Measurements from ENCODE around the gene TMEM170B. TPM values are rescaled to one million over a fixed set of nuclear protein-coding genes. Genes with fewer than 3 reads are reported as not detected.

The TMEM170B gene
- total RNA-seq, 4 donors from 2014 or later: 5.5 to 22.0 (median 12.3) TPM

- no peaks in the 10 kb centered on the region for H3K4me1 ChIP-seq
- intact Hi-C loops (cut with DNase I; ENCODE audit: low total_unique reads): no loop called here
- no peak overlapping the region for H3K4me3 ChIP-seq
- TF ChIP-seq, protein P1, sequence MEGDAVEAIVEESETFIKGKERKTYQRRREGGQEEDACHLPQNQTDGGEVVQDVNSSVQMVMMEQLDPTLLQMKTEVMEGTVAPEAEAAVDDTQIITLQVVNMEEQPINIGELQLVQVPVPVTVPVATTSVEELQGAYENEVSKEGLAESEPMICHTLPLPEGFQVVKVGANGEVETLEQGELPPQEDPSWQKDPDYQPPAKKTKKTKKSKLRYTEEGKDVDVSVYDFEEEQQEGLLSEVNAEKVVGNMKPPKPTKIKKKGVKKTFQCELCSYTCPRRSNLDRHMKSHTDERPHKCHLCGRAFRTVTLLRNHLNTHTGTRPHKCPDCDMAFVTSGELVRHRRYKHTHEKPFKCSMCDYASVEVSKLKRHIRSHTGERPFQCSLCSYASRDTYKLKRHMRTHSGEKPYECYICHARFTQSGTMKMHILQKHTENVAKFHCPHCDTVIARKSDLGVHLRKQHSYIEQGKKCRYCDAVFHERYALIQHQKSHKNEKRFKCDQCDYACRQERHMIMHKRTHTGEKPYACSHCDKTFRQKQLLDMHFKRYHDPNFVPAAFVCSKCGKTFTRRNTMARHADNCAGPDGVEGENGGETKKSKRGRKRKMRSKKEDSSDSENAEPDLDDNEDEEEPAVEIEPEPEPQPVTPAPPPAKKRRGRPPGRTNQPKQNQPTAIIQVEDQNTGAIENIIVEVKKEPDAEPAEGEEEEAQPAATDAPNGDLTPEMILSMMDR (IDR thresholded peaks at IDR 0.05 in 4 of 5, conservative IDR thresholded peaks at IDR 0.05 in 1 of 5): no peak
- no peak for TF ChIP-seq POLR2A (IDR thresholded peaks at IDR 0.05)
- DNase-seq (no peak), ATAC-seq (no peak)
- no peaks in the 10 kb centered on the region for H3K36me3 ChIP-seq
- in situ Hi-C loops (cut with MboI; ENCODE audit: low sequenced_read_pairs in 4 of 4): loop anchor here (5.0 to 10.0 kb wide), 3 partner anchors 322 to 355 kb away; no protein-coding TSS in a partner anchor
- no peaks in the 10 kb centered on the region for H3K9me3 ChIP-seq
- H3K27me3 ChIP-seq: no peaks in the 10 kb centered on the region
- H3K27ac ChIP-seq: no peak overlapping the region
These were observed 40.4 kb upstream of the TMEM170B start for GRCh38 chr6:11497107-11497506.

DNA sequence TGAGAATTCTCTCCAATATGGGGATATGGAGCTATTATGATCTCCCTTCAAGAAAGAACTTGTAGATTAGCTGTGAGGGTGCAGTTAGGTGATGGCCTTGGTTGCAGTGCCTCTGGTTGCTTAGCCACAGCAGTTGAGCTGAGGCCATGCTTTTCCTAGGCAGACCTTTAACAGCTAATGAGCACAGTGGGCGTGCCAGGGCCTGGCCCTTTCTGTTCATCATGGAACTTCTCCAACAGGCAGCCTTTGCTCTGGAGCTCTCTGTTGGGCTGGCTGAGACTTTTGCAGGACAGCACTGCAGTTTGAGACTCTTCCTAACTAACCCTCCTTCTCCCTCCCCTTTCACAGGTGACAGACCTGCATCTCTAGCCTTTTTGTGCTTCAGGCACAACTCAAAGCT is 39.7 kb upstream of the TMEM170B start:
- Histone ChIP-seq H3K4me3 (no peak overlapping the region), H3K36me3 (no peaks in the 10 kb centered on the region), H3K27ac (no peak overlapping the region), H3K9me3 (no peaks in the 10 kb centered on the region), H3K4me1 (no peaks in the 10 kb centered on the region), H3K27me3 (no peaks in the 10 kb centered on the region)
- ATAC-seq (no peak), DNase-seq (no peak)
- intact Hi-C loops (cut with DNase I; ENCODE audit: low total_unique reads) (no loop called here), in situ Hi-C loops (cut with MboI; ENCODE audit: low sequenced_read_pairs in 4 of 4) (loop anchor here (5.0 to 10.0 kb wide), 3 partner anchors 323 to 356 kb away; no protein-coding TSS in a partner anchor)
- no peak for TF ChIP-seq POLR2A (IDR thresholded peaks at IDR 0.05)
- TF ChIP-seq, protein P1 (IDR thresholded peaks at IDR 0.05 in 4 of 5, conservative IDR thresholded peaks at IDR 0.05 in 1 of 5): no peak

GRCh38 chr6:11500008-11500407 is 37.5 kb upstream of the TMEM170B start:
- Histone ChIP-seq H3K9me3 (no peaks in the 10 kb centered on the region), H3K27ac (no peak overlapping the region), H3K4me3 (no peak overlapping the region), H3K4me1 (no peaks in the 10 kb centered on the region), H3K27me3 (no peaks in the 10 kb centered on the region), H3K36me3 (no peaks in the 10 kb centered on the region)
- TF ChIP-seq, protein P1 (IDR thresholded peaks at IDR 0.05 in 4 of 5, conservative IDR thresholded peaks at IDR 0.05 in 1 of 5): no peak
- TF ChIP-seq POLR2A (IDR thresholded peaks at IDR 0.05): no peak
- DNase-seq (no peak), ATAC-seq (no peak)
- in situ Hi-C loops (cut with MboI; ENCODE audit: low sequenced_read_pairs in 4 of 4) (no loop called here), intact Hi-C loops (cut with DNase I; ENCODE audit: low total_unique reads) (no loop called here)

DNA sequence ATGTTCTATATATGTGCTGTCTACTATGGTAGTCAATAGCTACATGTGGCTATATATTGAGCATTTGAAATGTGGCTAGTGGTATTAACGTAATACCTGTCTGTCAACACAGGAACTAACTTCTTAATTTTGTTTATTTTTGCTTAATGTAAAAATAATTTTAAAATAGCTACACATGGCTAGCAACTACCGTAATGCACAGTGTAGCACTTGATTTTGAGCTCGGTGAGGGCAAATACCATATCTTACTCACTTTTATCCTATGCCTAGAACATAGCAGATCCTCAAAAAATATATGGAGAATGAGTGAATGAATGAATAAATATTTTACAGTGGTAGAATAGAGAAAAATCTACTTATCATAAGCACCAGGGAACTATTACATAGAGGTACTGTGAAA is 28.1 kb upstream of the TMEM170B start:
- no peak overlapping the region for H3K27ac ChIP-seq
- in situ Hi-C loops (cut with MboI; ENCODE audit: low sequenced_read_pairs in 4 of 4) (no loop called here), intact Hi-C loops (cut with DNase I; ENCODE audit: low total_unique reads) (no loop called here)
- no peak for DNase-seq
- no peak for ATAC-seq
- no peak overlapping the region for H3K4me3 ChIP-seq
- TF ChIP-seq, protein P1 (IDR thresholded peaks at IDR 0.05 in 4 of 5, conservative IDR thresholded peaks at IDR 0.05 in 1 of 5): no peak
- peaks cover 0 to 7% of the 10 kb centered on the region in 2 donors for H3K4me1 ChIP-seq
- H3K36me3 ChIP-seq: no peaks in the 10 kb centered on the region
- no peaks in the 10 kb centered on the region for H3K27me3 ChIP-seq
- H3K9me3 ChIP-seq: no peaks in the 10 kb centered on the region

DNA sequence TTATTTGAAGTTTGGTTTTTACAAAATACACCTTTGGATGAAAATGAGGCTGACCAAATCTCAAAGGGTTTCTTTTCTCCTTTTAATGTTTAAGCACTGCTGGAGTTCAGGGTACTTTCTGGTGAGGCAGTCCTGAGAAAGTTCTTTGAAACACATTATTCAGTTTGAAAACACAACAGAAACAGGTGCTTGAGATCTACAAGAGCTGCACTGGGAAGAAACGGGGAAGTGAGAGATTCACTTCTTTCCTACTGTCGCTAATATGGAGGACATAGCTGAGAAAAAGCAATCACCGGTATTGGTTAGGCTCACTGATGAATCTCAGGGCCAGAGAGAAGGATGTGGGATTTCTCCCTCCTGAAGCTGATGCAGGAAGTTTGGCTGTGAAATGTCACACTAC is 22.9 kb upstream of the TMEM170B start:
- Histone ChIP-seq H3K9me3 (peaks cover 0 to 9% (median 0%) of the 10 kb centered on the region in 3 donors), H3K27ac (no peak overlapping the region), H3K36me3 (no peaks in the 10 kb centered on the region), H3K27me3 (peaks cover 0 to 8% (median 2%) of the 10 kb centered on the region in 3 donors), H3K4me3 (no peak overlapping the region), H3K4me1 (no peaks in the 10 kb centered on the region)
- in situ Hi-C loops (cut with MboI; ENCODE audit: low sequenced_read_pairs in 4 of 4) (no loop called here), intact Hi-C loops (cut with DNase I; ENCODE audit: low total_unique reads) (no loop called here)
- no peak for DNase-seq
- TF ChIP-seq POLR2A (IDR thresholded peaks at IDR 0.05): no peak
- TF ChIP-seq, protein P1 (IDR thresholded peaks at IDR 0.05 in 4 of 5, conservative IDR thresholded peaks at IDR 0.05 in 1 of 5): no peak
- ATAC-seq: no peak

Data from gastrocnemius medialis (tissue), 4 donors.